Measurements from ENCODE around the gene PLEKHH3.

The PLEKHH3 gene

GRCh38 chr17:42677921-42678781, 1.4 kb upstream of the PLEKHH3 start:
- Histone ChIP-seq H3K27ac (ENCODE audit: low read depth, low read length) (peak overlapping the region; percentile 91), H2AFZ (ENCODE audit: low read length, unreplicated experiment) (peak overlapping the region; percentile 84), H3K36me3 (ENCODE audit: insufficient read depth, low read length) (peaks cover 2% of the 10 kb centered on the region; the same call in 1 of the 2 replicates), H3K4me1 (ENCODE audit: control insufficient read depth, insufficient read depth, low read length, unreplicated experiment) (peaks cover 46% of the 10 kb centered on the region), H3K4me3 (ENCODE audit: low read depth, low read length) (peak overlapping the region; percentile 73), H3K27me3 (ENCODE audit: insufficient read depth, low read length) (no peaks in the 10 kb centered on the region), H3K79me2 (ENCODE audit: control insufficient read depth, insufficient read depth, low read length, unreplicated experiment) (peaks cover 27% of the 10 kb centered on the region)

- Histone ChIP-seq H3K27me3 (ENCODE audit: insufficient read depth, low read length) (no peaks in the 10 kb centered on the region), H3K79me2 (ENCODE audit: control insufficient read depth, insufficient read depth, low read length, unreplicated experiment) (peaks cover 27% of the 10 kb centered on the region), H3K36me3 (ENCODE audit: insufficient read depth, low read length) (peaks cover 4% of the 10 kb centered on the region; the same call in 1 of the 2 replicates), H3K4me3 (ENCODE audit: low read depth, low read length) (peak overlapping the region; percentile 85), H3K4me1 (ENCODE audit: control insufficient read depth, insufficient read depth, low read length, unreplicated experiment) (peaks cover 44% of the 10 kb centered on the region), H2AFZ (ENCODE audit: low read length, unreplicated experiment) (peak overlapping the region; percentile 84), H3K27ac (ENCODE audit: low read depth, low read length) (peak overlapping the region; percentile 91)
Observed at GRCh38 chr17:42677012-42677857, 441 bp upstream of the PLEKHH3 start.

GRCh38 chr17:42675965-42676423, 800 bp downstream of the PLEKHH3 start:
- Histone ChIP-seq H3K4me1 (ENCODE audit: control insufficient read depth, insufficient read depth, low read length, unreplicated experiment) (peaks cover 35% of the 10 kb centered on the region), H3K27me3 (ENCODE audit: insufficient read depth, low read length) (no peaks in the 10 kb centered on the region), H3K27ac (ENCODE audit: low read depth, low read length) (no peak overlapping the region; the same call in 1 of the 2 replicates), H3K4me3 (ENCODE audit: low read depth, low read length) (peak overlapping the region; percentile 85), H3K36me3 (ENCODE audit: insufficient read depth, low read length) (peaks cover 4% of the 10 kb centered on the region; the same call in 1 of the 2 replicates), H3K79me2 (ENCODE audit: control insufficient read depth, insufficient read depth, low read length, unreplicated experiment) (peaks cover 24% of the 10 kb centered on the region), H2AFZ (ENCODE audit: low read length, unreplicated experiment) (peak overlapping the region; percentile 10)

- Histone ChIP-seq H2AFZ (ENCODE audit: low read length, unreplicated experiment) (no peak overlapping the region), H3K4me1 (ENCODE audit: control insufficient read depth, insufficient read depth, low read length, unreplicated experiment) (peaks cover 32% of the 10 kb centered on the region), H3K79me2 (ENCODE audit: control insufficient read depth, insufficient read depth, low read length, unreplicated experiment) (peaks cover 24% of the 10 kb centered on the region), H3K27me3 (ENCODE audit: insufficient read depth, low read length) (no peaks in the 10 kb centered on the region), H3K27ac (ENCODE audit: low read depth, low read length) (no peak overlapping the region), H3K36me3 (ENCODE audit: insufficient read depth, low read length) (peaks cover 4% of the 10 kb centered on the region; the same call in 1 of the 2 replicates), H3K4me3 (ENCODE audit: low read depth, low read length) (peak overlapping the region; percentile 85)
Observed at GRCh38 chr17:42675348-42675964, 1.3 kb downstream of the PLEKHH3 start.

GRCh38 chr17:42674755-42675347, 1.9 kb downstream of the PLEKHH3 start:
- H3K79me2 ChIP-seq (ENCODE audit: control insufficient read depth, insufficient read depth, low read length, unreplicated experiment) = peaks cover 24% of the 10 kb centered on the region
- H3K27ac ChIP-seq (ENCODE audit: low read depth, low read length) = peak overlapping the region; percentile 2; the same call in 1 of the 2 replicates

DNA sequence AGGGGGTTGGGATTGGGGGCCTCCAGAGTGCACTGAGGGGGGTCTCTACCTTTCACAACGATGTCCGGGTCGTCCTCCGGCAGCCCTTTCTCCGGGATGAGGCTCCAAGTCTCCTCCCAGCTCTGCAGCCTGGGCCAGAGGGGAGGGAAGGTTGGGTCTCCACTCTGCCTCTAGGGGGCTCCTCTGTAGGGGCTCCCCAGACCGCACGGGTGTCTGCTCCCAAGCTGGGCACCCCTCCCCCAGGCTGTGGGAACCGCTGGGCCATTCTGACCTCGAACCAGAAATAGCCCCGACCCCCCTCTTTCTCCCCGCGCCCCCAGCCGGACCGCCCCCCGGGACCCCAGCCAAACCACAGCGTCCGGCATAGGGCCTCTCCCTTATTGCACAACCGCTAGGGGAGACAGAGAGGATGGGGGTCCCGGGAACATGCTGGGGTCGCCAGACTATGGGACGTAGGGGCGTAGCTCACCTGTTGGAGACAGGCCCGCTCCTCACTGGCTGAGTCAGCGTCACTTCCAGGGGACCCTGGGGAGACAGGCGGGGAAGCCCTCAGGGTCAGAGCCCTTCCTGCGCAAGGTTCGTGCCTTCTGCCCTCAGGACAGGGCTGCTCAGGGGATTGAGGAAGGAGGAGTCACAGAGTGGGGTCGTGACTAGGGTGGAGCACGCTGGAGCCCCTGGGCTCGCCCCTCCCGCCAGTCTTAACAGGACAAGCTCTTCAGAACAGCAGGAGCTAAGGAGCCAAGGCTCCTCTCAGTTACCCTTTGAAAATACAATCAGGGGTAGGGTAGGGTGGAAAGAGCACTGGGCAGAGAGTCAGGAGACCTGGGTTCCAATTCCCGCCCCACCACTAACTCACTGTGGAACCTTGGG, 2.7 kb downstream of the PLEKHH3 start:
- H3K27me3 ChIP-seq (ENCODE audit: insufficient read depth, low read length) = no peaks in the 10 kb centered on the region
- H3K27ac ChIP-seq (ENCODE audit: low read depth, low read length) = peak overlapping the region; percentile 2; the same call in 1 of the 2 replicates
- H3K79me2 ChIP-seq (ENCODE audit: control insufficient read depth, insufficient read depth, low read length, unreplicated experiment) = peaks cover 24% of the 10 kb centered on the region
- peaks cover 30% of the 10 kb centered on the region for H3K4me1 ChIP-seq (ENCODE audit: control insufficient read depth, insufficient read depth, low read length, unreplicated experiment)
- peak overlapping the region; percentile 85 for H3K4me3 ChIP-seq (ENCODE audit: low read depth, low read length)
- H3K36me3 ChIP-seq (ENCODE audit: insufficient read depth, low read length) = peaks cover 9% of the 10 kb centered on the region; the same call in 1 of the 2 replicates
- no peak overlapping the region for H2AFZ ChIP-seq (ENCODE audit: low read length, unreplicated experiment)

More at GRCh38 chr17:42674755-42675347, 1.9 kb downstream of the PLEKHH3 start:
- Histone ChIP-seq H3K27me3 (ENCODE audit: insufficient read depth, low read length) (no peaks in the 10 kb centered on the region), H3K4me1 (ENCODE audit: control insufficient read depth, insufficient read depth, low read length, unreplicated experiment) (peaks cover 26% of the 10 kb centered on the region), H2AFZ (ENCODE audit: low read length, unreplicated experiment) (no peak overlapping the region), H3K36me3 (ENCODE audit: insufficient read depth, low read length) (peaks cover 4% of the 10 kb centered on the region; the same call in 1 of the 2 replicates), H3K4me3 (ENCODE audit: low read depth, low read length) (peak overlapping the region; percentile 85)

GRCh38 chr17:42673266-42673884, 3.4 kb downstream of the PLEKHH3 start:
- Histone ChIP-seq H3K4me3 (ENCODE audit: low read depth, low read length) (peak overlapping the region; percentile 85), H3K27ac (ENCODE audit: low read depth, low read length) (no peak overlapping the region), H2AFZ (ENCODE audit: low read length, unreplicated experiment) (no peak overlapping the region), H3K36me3 (ENCODE audit: insufficient read depth, low read length) (peaks cover 10% of the 10 kb centered on the region; the same call in 1 of the 2 replicates), H3K4me1 (ENCODE audit: control insufficient read depth, insufficient read depth, low read length, unreplicated experiment) (peaks cover 37% of the 10 kb centered on the region), H3K27me3 (ENCODE audit: insufficient read depth, low read length) (no peaks in the 10 kb centered on the region), H3K79me2 (ENCODE audit: control insufficient read depth, insufficient read depth, low read length, unreplicated experiment) (peaks cover 24% of the 10 kb centered on the region)

- no peak overlapping the region for H3K4me3 ChIP-seq (ENCODE audit: low read depth, low read length)
- H3K27ac ChIP-seq (ENCODE audit: low read depth, low read length) = no peak overlapping the region
- peaks cover 43% of the 10 kb centered on the region for H3K4me1 ChIP-seq (ENCODE audit: control insufficient read depth, insufficient read depth, low read length, unreplicated experiment)
- peaks cover 10% of the 10 kb centered on the region; the same call in 1 of the 2 replicates for H3K36me3 ChIP-seq (ENCODE audit: insufficient read depth, low read length)
- H3K27me3 ChIP-seq (ENCODE audit: insufficient read depth, low read length) = no peaks in the 10 kb centered on the region
- peaks cover 24% of the 10 kb centered on the region for H3K79me2 ChIP-seq (ENCODE audit: control insufficient read depth, insufficient read depth, low read length, unreplicated experiment)
- H2AFZ ChIP-seq (ENCODE audit: low read length, unreplicated experiment) = no peak overlapping the region
Observed at GRCh38 chr17:42672038-42672437, 4.8 kb downstream of the PLEKHH3 start.
